Stimulated activated CD4-positive, alpha-beta T cell treated with anti-CD3 and anti-CD28 coated beads, Interleukin-12 subunit alpha, Interleukin-12 subunit beta, amount 100 ng/mL, for 48 hours (primary cell): Measurements from ENCODE around the gene TCEA3.
A peak's percentile ranks its signal among the peaks of the same experiment; 100 is the strongest.
"Not testable (repeated sequence)": the region's sequence is repeated elsewhere in the genome, so short reads cannot be mapped to it uniquely, and the experiment has no call there.

Source experiments
- DNase-seq, 3 donors: peaks; one replicate each; pipeline ENCODE4 v3.0.0-alpha.2; 2020; ENCODE audit warnings: low read depth in 2 of 3, low spot score in 1 of 3

Gene TCEA3

DNA sequence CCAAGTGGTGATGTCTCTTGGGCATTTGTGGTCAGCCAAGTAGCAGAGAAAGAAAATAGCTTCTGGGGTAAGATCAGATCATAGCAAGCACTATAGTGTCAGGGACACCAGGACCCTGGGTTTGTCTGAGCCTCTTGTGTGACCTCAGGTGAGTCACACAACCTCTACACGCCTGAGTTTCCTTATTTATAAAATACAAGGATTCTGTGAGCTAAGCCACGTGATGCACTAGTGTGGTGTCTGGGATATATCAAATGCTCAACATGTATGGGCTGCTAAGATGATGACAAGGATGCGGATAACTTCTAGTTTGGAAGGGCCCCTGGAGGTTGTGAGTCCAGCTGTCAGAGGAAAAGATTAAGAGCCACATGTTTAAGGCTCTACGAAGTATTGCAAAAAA, 30.4 kb downstream of the TCEA3 start:
- no peak for DNase-seq

DNA sequence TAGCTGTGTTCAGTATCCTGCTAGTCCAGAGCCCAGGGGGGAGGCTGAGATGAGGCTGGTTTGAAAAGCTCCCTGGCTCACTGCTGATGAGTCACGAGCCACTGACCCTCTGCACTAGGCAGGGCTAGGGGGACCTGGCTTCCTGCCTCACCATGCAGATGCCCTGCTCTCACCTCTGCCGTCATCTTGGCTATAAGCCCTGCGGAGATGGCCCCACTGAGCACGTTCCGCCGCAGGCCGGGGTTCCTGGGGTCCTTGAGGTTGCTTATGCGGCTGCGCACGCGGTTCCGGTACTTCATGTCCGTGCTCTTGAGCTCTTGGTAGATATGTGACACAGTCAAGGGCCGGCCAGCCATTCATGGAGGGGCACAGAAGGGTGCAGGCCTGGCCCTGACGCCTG, 30.8 kb downstream of the TCEA3 start:
- no peak for DNase-seq

GRCh38 chr1:23392125-23392855, 32.3 kb downstream of the TCEA3 start:
- DNase-seq = no peak

- no peak for DNase-seq
Measured at GRCh38 chr1:23389837-23390321, 34.7 kb downstream of the TCEA3 start.

DNA sequence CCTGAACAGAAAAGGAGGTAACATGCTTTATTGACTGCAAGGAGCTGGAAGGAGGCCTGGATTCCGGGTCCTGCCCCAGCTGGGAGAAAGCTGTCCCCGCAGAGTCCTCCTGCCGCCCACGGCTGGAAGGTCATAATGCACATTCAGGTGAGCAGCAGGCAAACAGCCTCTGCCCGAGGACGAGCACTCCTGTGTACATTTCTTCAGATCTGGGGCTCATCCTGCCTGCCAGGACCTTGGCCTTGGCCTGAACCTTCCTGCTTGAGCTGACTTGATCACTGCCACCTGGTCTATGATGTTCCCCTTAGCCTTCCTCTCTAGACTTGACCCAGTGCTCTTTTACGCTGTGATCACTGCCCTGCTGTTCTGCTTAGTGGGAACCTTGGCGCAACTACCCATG, 37.1 kb downstream of the TCEA3 start:
- DNase-seq = no peak

- DNase-seq = no peak
Measured at GRCh38 chr1:23385119-23385621, 39.4 kb downstream of the TCEA3 start.

DNA sequence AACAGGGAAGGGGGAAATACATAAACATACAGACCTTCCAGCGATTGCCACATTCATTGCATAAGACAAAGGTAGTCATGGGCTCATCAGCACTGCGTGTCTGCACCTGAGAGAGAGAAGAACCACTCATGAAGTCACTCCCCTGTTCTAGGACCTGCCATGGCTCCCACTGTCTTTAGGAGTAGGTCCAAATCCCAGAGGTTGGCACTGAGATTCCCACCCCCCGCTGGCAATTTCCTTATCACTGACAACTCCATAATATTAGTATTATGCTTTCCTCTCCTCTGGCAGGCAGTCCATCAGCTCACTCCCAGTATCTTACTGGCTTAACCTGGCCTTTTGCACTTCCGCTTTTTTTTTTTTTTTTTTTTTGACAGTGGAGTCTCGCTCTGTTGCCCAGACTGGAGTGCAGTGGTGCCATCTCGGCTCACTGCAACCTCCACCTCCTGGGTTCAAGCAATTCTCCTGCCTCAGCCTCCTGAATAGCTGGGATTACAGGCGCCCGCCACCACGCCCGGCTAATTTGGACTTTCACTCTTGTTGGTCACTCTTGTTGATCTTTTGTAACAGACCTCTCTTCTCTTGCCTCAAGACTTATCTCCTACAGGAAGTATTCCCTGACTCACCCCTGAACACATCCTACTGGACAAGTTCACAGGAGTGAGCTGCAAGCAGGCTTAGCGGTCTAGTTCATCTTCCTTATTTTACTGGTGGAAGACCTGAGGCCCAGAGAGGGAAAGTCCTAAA, 40.1 kb downstream of the TCEA3 start:
- no peak for DNase-seq

DNA sequence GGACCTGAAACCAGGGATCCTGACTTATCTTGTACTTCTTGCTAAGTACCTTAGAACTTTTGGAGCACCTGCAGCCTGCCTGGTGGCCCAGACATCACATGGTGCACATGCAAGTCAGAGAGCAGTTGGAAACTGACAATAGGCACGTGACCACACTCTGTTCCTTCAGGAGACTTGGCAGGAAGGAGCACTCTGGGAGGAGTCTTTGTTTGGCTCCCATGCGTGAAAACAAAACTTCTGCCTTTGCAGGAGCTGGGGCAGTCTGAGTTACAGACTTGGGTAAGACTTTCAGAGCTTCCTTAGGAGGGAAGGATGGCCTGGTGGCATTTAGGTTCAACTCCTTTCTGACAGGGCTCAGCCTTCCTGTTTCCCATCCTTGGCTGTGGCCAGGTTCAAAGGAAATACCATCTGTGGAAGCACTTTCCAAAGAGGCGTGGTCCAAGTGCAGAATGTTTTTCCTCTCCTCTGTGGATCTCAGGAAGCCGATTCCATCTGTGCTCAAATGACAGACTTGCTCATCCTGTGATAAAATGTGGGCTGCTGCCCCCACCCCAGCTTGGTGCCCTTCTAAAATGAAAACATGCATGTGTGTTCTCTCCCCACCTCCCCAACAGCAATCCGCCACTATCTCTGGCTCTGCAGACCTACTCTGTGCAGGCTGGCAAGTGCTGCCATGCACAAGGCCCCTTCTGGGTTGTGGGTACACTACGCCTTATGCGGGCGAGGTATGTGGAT, 40.8 kb downstream of the TCEA3 start:
- DNase-seq = no peak

DNA sequence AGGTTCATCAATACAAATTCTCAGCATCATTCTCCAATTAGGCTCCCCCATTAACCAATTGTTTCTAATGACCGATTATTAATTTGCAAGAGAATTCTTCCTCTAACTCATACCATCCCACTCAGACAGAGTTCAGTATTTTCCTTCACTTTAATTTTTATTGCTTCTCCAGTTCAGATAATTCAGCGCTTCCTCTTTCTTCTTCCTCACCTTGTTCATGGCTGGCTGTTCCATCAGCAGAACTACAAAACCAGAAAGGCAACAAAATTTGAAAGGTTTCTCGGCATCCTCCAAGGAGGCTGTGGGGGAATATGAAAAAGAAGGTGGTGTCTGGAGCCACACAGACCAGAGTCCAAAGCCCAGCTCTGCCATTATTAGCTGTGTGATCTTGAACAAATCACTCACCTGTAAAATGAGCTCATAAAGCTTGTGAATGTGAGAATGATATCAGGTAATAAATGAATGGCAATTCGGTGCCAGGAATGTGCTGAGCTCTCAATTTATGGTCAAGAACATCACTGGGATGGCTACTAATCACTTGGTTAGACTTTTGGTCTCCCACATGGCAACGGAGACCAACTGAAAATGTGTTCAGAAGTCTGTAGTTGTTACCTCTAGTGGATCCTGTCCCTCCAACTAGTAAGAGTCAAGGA, 43.2 kb downstream of the TCEA3 start:
- no peak for DNase-seq

GRCh38 chr1:23380719-23381118, 43.8 kb downstream of the TCEA3 start:
- DNase-seq = no peak

DNA sequence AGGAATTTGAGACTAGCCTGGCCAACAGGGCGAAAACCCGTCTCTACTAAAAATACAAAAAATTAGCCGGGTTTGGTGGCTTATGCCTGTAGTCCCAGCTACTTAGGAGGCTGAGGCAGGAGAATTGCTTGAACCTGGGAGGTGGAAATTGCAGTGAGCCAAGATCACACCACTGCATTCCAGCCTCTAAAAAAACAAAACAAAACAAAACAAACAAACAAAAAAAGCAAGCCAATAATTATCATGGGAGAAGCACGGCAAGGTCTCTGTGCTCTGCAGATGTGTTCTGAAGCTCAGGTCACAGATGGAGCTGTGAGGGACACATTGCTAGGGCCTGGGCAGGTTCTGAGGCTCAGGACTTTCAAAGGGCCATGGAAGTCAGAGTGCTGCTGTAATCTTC, 44.3 kb downstream of the TCEA3 start:
- not testable (repeated sequence) for DNase-seq

DNA sequence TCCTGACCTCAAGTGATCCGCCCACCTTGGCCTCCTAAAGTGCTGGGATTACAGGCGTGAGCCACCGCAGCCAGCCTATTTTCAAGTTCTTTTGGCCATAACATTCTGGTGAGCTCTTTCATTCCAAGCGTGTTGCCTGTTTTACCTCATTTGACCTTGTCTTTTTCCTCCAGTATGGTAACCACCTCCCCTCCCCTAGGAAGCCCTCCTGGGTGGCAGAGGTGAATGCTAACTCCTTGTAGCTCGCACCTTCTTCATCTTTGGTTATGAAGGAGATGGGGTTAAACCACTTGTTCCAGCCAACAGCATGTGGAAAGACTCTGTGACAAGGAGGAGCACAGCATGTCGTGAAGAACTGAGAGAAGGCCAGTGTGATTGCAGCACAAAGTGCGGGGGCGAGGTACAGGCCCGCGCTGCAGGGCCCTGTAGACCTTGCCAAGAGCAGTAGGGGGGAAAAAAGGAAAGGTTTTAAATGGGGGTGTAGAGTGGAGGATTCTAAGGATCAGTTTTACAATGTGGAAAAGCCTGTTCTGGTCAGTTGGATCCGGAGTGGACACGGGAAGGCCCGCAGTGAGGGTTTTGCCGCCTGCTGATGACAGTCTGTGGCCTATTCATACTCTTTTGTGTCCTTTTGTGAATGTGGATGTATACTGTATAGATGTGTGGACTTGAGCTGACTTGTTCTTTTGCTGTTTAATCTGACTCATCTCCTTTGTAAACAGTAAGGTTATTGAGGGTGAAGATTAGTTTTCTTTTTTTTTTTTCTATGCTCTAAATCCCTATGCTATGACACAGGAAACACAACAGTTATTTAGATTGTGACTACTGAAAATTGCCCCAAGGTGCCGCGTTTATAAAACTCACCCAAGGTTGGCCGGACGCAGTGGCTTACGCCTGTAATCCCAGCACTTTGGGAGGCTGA, 47.4 kb downstream of the TCEA3 start:
- no peak for DNase-seq

DNA sequence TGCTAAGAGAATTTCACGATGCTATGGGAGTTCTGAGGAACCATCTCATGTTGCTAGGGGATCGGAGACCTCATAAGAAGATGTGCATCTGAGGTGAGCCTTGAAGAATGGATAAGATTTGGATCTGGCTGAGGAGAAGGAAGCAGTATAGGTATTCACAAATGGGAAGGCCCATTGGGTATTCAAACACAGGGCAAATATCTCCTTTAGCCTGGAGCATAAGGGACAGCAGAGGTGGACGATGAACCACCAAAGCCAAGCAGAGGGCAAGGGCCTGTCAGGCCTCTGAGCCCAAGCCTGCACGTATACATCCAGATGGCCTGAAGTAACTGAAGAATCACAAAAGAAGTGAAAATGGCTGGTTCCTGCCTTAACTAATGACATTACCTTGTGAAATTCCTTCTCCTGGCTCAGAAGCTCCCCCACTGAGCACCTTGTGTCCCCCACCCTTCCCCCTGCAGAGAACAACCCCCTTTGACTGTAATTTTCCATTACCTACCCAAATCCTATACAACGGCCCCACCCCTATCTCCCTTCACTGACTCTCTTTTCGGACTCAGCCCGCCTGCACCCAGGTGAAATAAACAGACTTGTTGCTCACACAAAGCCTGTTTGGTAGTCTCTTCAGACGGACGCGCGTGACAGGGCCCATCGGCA, 50.3 kb downstream of the TCEA3 start:
- not testable (repeated sequence) for DNase-seq

- no peak for DNase-seq
Measured at GRCh38 chr1:23371987-23372880, 52.3 kb downstream of the TCEA3 start.

GRCh38 chr1:23370709-23371584, 53.6 kb downstream of the TCEA3 start:
- no peak for DNase-seq

- no peak for DNase-seq
Measured at GRCh38 chr1:23370330-23370708, 54.2 kb downstream of the TCEA3 start.

- peak in 1 of 3 donors; percentile 12 for DNase-seq
Measured at GRCh38 chr1:23369335-23370013, 55.1 kb downstream of the TCEA3 start, which contains the start of gene ZNF436. Gene ZNF436, minus strand, starts transcription at chr1:23369836. Its CDS starts 1,831 bp downstream, at chr1:23368005.
